K562 (cell line): ENCODE measurements around the gene PRKAR2B. TPM values are rescaled to one million over a fixed set of nuclear protein-coding genes. Genes with fewer than 3 reads are reported as not detected.

Source experiments
- ATAC-seq: fragments of 200-7000 bp; cut with Tn5 transposase; 3 replicates; pipeline ENCODE4 v1.9.1; 2020; ENCODE audit warnings: moderate library complexity
- BruUV-seq: library from RNA; stranded (reverse); fragments of 400-500 nt; replicated peaks from 2 replicates; lab custom pipeline; 2021; lab: Mats Ljungman, UMichigan
- CTCF ChIA-PET: fragments of 300-600 bp; formaldehyde crosslinking; extraction: SDS; loops from one replicate; lab custom pipeline; 2021; ENCODE audit warnings: low intra/inter-chr PET ratio; lab: Yijun Ruan, JAX
- POLR2A ChIA-PET: fragments of 300-600, 350-650 bp; sonication (Branson Sonifier 250); formaldehyde crosslinking; extraction: SDS; loops from one replicate; lab custom pipeline; 2021; ENCODE audit warnings: antibody characterized with exemption, inconsistent platforms; lab: Yijun Ruan, JAX
- DNase-seq, 4 experiments: peaks; one replicate each; pipeline versions ENCODE4 v3.0.0 to v3.0.0-alpha.2; 2011 to 2018; ENCODE audit warnings: low spot score in 3 of 4, mixed read lengths in 3 of 4; ENCODE audit errors: extremely low read depth in 1 of 4
- FAIRE-seq: peaks from 2 replicates; lab custom pipeline; 2011; peaks lifted over from hg19 to GRCh38; lab: Jason Lieb, UNC
- H2AFZ ChIP-seq: 2 replicates; pipeline ENCODE4 v1.6.0; 2011; ENCODE audit warnings: low read depth, low read length, control low read depth, inconsistent platforms
- H3K27ac ChIP-seq: fragments of 200-600 bp; 3 replicates; pipeline ENCODE4 v1.8.0; 2011; ENCODE audit warnings: low read depth, mild to moderate bottlenecking, control low read depth, inconsistent platforms, low read length, moderate library complexity, mixed read lengths; ENCODE audit errors: extremely low read depth
- H3K27me3 ChIP-seq, 2 experiments: fragments of 300-600 bp in 1 of 2; 2 replicates in 1 of 2; 3 replicates in 1 of 2; pipeline versions ENCODE4 v1.6.0 to v1.8.0; 2011; ENCODE audit warnings: inconsistent platforms in 2 of 2, low read length in 2 of 2, mild to moderate bottlenecking in 1 of 2, mixed read lengths in 1 of 2, moderate library complexity in 1 of 2; ENCODE audit not compliant: control insufficient read depth in 2 of 2, insufficient read depth in 2 of 2
- H3K36me3 ChIP-seq: fragments of 300-600 bp; 3 replicates; pipeline ENCODE4 v1.8.0; 2011; ENCODE audit warnings: mild to moderate bottlenecking, low read length, inconsistent platforms; ENCODE audit not compliant: control insufficient read depth, insufficient read depth
- H3K4me1 ChIP-seq, 2 experiments: fragments of 200-600 bp in 1 of 2; replicated peaks in 1 of 2; 2 replicates in 1 of 2; 3 replicates in 1 of 2; pipeline versions ENCODE4 v1.5.1 to v1.8.0; 2011; ENCODE audit warnings: inconsistent platforms in 2 of 2, low read length in 2 of 2, mild to moderate bottlenecking in 1 of 2, mixed read lengths in 1 of 2, moderate library complexity in 1 of 2; ENCODE audit not compliant: control insufficient read depth in 2 of 2, insufficient read depth in 2 of 2
- H3K4me2 ChIP-seq: 2 replicates; pipeline ENCODE4 v1.6.1; 2011; ENCODE audit warnings: low read length, control low read depth, inconsistent platforms, mixed read lengths; ENCODE audit not compliant: insufficient read depth
- H3K4me3 ChIP-seq: fragments of 200-600 bp; sonication (generic), shearing (Covaris generic); 2 replicates; pipeline ENCODE4 v1.5.1; 2016; ENCODE audit warnings: control low read depth, inconsistent platforms
- H3K79me2 ChIP-seq: fragments of 200-600 bp; 3 replicates; pipeline ENCODE4 v1.8.0; 2011; ENCODE audit warnings: low read length, inconsistent platforms; ENCODE audit not compliant: control insufficient read depth, insufficient read depth
- H3K9ac ChIP-seq, 2 experiments: 2 replicates each; pipeline versions ENCODE4 v1.6.0 to v1.6.1; 2011; ENCODE audit warnings: low read depth in 2 of 2, low read length in 2 of 2, control low read depth in 1 of 2, inconsistent platforms in 1 of 2, mild to moderate bottlenecking in 1 of 2, mixed read lengths in 1 of 2; ENCODE audit not compliant: insufficient read depth in 1 of 2
- H3K9me1 ChIP-seq: one replicate; pipeline ENCODE4 v1.6.0; 2011; ENCODE audit warnings: inconsistent platforms, mild to moderate bottlenecking, low read length, moderate library complexity; ENCODE audit not compliant: control insufficient read depth, insufficient read depth
- H3K9me3 ChIP-seq: replicated peaks from 2 replicates; pipeline ENCODE4 v1.5.1; 2011; ENCODE audit warnings: low read depth, low read length, inconsistent platforms; ENCODE audit not compliant: control insufficient read depth, insufficient read depth
- H4K20me1 ChIP-seq: replicated peaks from 2 replicates; pipeline ENCODE4 v1.6.1; 2011; ENCODE audit warnings: low read length, inconsistent platforms, mixed read lengths; ENCODE audit not compliant: control insufficient read depth, insufficient read depth
- GTF2E2 ChIP-seq: fragments of 200-800 bp; sonication (Bioruptor generic); IDR thresholded peaks from 2 replicates; pipeline ENCODE4 v1.6.1; 2016; ENCODE audit warnings: missing genetic modification characterization, missing compliant biosample characterization
- SREBF1 ChIP-seq: fragments of 150-350 bp; IDR thresholded peaks from 2 replicates; pipeline ENCODE4 v1.6.1; 2014; ENCODE audit warnings: antibody characterized with exemption, low read depth, low read length, borderline replicate concordance
- ZNF507 ChIP-seq: conservative IDR thresholded peaks from 2 replicates; pipeline ENCODE4 v1.6.1; 2017; ENCODE audit warnings: missing genetic modification characterization, missing compliant biosample characterization
- WGBS: fragments of 100-300 bp; shearing (Covaris generic); methylation state at CpG from one replicate; pipeline ENCODE4 v1.1.6; 2016; ENCODE audit warnings: low coverage, mixed read lengths; ENCODE audit not compliant: insufficient coverage; ENCODE audit errors: missing lambda C conversion rate; 5-methylcytosine and 5-hydroxymethylcytosine counted together
- in situ Hi-C: fragments of 300-500 bp; cut with MboI; formaldehyde crosslinking; loops from 4 replicates; pipeline ENCODE4 v1.15.0; 2018; ENCODE audit warnings: inconsistent platforms, mixed read lengths
- intact Hi-C: fragments of 100-400 bp; cut with micrococcal nuclease; formaldehyde crosslinking; loops from 2 replicates; pipeline ENCODE4 v1.14.2; 2022
- polyA plus RNA-seq, 8 experiments: library from polyadenylated mRNA; depleted of rRNA in 4 of 8; stranded (reverse) in 5 of 8; unstranded in 3 of 8; fragments of >200 nt; fragmentation: Nextera tagmentation in 2 of 8; fragmentation: Illumina TruSeq in 1 of 8; extraction: Ambion mirVana in 2 of 8; extraction: Trizol in 1 of 8; gene quantifications; 2 replicates each; pipeline versions ENCODE4 v1.2.1 to v1.2.3, GENCODE V29; 2011 to 2014; ENCODE audit warnings: inconsistent platforms in 1 of 8, missing spikeins in 1 of 8
- total RNA-seq, 7 experiments: library from RNA; depleted of rRNA in 6 of 7; stranded (reverse); fragments of >200 nt in 6 of 7; fragmentation: Illumina TruSeq in 2 of 7; extraction: Trizol in 2 of 7; gene quantifications; 2 replicates each; pipeline versions ENCODE4 v1.2.1 to v1.2.3, GENCODE V29; 2011 to 2021; ENCODE audit warnings: low replicate concordance in 1 of 7
- TF ChIP-seq, protein P1 (sequence below), 2 experiments: fragments of 200-800 bp in 1 of 2; sonication (Bioruptor generic) in 1 of 2; sonication (generic) in 1 of 2; formaldehyde crosslinking in 1 of 2; IDR thresholded peaks in 1 of 2; conservative IDR thresholded peaks in 1 of 2; 2 replicates each; pipeline versions ENCODE4 v1.5.0 to v1.6.1; 2016 to 2020; ENCODE audit warnings: missing compliant biosample characterization in 1 of 2, missing genetic modification characterization in 1 of 2, missing genetic modification reagents in 1 of 2

PRKAR2B gene
- total and polyA plus RNA-seq, 9 of the 15 experiments (the other 6 are each of a cell fraction or from before 2014, with no cell fraction given) = 59.0 to 173 (median 129) TPM

DNA sequence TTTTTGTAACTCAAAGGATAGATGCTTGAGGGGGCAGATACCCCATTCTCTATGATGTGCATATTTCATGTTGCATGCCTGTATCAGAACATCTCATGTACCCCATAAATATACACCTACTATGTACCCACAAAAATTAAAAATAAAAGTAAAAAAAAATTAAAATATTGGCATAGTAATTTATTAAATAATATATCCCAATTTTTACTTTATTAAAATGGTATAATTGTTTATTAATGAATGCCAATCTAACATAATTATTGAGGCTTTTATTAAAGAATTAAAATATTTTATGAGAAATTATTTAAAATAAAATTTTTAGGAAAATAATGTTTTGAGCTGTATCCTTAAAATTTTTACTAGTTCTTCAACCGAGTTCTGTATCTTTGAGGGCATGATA, 105.4 kb downstream of the PRKAR2B start:
- in situ Hi-C loops = loop anchor here (5.0 kb wide), 3 partner anchors 103 to 358 kb away; no protein-coding TSS in a partner anchor
- CTCF ChIA-PET = interaction anchor here (0.7 to 8.0 kb wide), 9 partner anchors 17 to 974 kb away, joined by 3 to 188 read pairs (median 5); no protein-coding TSS in a partner anchor
- Histone ChIP-seq H3K27ac (peak overlapping the region; percentile 9; the same call in 1 of the 3 replicates), H3K4me2 (no peak overlapping the region), H3K9ac (no peak overlapping the region), H3K9me3 (no peaks in the 10 kb centered on the region)
- 80% methylated on average over 1 of the region's 1 CpG for WGBS
- POLR2A ChIA-PET = interaction anchor here (0.7 to 1.8 kb wide), 3 partner anchors 11 to 202 kb away, joined by 3 to 9 read pairs (median 7); partner anchors contain the start of gene HBP1
- TF ChIP-seq GTF2E2 (tag) (peak; percentile 82; the same call in 1 of the 2 replicates), SREBF1 (no peak), ZNF507 (tag) (peak; percentile 19; the same call in 1 of the 2 replicates)
- TF ChIP-seq, protein P1, sequence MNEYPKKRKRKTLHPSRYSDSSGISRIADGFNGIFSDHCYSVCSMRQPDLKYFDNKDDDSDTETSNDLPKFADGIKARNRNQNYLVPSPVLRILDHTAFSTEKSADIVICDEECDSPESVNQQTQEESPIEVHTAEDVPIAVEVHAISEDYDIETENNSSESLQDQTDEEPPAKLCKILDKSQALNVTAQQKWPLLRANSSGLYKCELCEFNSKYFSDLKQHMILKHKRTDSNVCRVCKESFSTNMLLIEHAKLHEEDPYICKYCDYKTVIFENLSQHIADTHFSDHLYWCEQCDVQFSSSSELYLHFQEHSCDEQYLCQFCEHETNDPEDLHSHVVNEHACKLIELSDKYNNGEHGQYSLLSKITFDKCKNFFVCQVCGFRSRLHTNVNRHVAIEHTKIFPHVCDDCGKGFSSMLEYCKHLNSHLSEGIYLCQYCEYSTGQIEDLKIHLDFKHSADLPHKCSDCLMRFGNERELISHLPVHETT (CRISPR knock-in tag; conservative IDR thresholded peaks at IDR 0.05 in 1 of 2, IDR thresholded peaks at IDR 0.05 in 1 of 2) = 0 out of 4 replicates have a peak, but pooled peaks of 1 of the 2 experiments have one; percentile 6
- TF ChIP-seq, all 486 proteins: peak for 3
- DNase-seq = no peak
- Histone ChIP-seq H2AFZ (no peak overlapping the region), H3K4me1 (no peaks in the 10 kb centered on the region), H3K27me3 (no peaks in the 10 kb centered on the region), H3K36me3 (peaks cover 85% of the 10 kb centered on the region), H3K9me1 (no peaks in the 10 kb centered on the region), H3K4me3 (no peak overlapping the region), H4K20me1 (0 out of 2 replicates have a peak, but pooled peaks cover 3% of the 10 kb centered on the region), H3K79me2 (peaks cover 5% of the 10 kb centered on the region; the same call in 2 of the 3 replicates)
- intact Hi-C loops = loop anchor here (1.0 to 5.0 kb wide), 5 partner anchors 71 to 357 kb away; no protein-coding TSS in a partner anchor
- no peak for ATAC-seq
- no peak for FAIRE-seq
- BruUV-seq = no TSS peak
